ENCODE results near the gene NOL7. TPM values are rescaled to one million over a fixed set of nuclear protein-coding genes. Genes with fewer than 3 reads are reported as not detected.

Gene NOL7
- polyA plus RNA-seq, 1 donor from 2014 or later: 141 TPM

DNA sequence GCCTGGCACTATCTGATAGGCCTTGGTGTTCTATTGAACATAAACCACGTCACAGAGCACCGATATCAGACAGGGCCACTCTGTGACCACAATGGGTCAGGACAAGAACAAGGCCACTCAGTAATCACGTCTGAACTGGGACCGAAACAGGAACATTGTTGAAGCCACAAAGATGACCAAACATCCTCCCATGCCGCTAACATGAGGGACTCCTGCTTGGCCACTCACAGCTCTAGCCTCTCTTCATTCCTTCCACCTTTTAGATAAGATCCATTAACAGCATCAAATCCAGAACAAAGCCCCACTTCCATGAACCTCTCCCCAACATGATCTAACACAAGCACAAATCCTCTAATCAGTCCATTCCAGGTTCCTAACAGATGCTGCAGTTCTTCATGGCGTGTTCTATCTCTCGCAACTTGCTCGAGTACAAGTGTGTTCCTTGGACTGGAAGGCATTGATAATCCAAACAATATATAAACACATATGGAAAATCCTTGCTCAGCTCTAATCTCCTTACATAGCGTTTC, 33.4 kb upstream of the NOL7 start:
- H3K9me3 Mint-ChIP-seq: peaks cover 0 to 3% (median 0%) of the 10 kb centered on the region in 3 donors
- H3K27me3 Mint-ChIP-seq: no peaks in the 10 kb centered on the region
- peaks cover 0 to 2% (median 0%) of the 10 kb centered on the region in 3 donors for H3K4me1 Mint-ChIP-seq
- no peak overlapping the region for H3K4me3 Mint-ChIP-seq
- peak overlapping the region in 1 of 3 donors; percentile 40 for H3K27ac Mint-ChIP-seq
- H3K36me3 Mint-ChIP-seq: peaks cover 7% of the 10 kb centered on the region

DNA sequence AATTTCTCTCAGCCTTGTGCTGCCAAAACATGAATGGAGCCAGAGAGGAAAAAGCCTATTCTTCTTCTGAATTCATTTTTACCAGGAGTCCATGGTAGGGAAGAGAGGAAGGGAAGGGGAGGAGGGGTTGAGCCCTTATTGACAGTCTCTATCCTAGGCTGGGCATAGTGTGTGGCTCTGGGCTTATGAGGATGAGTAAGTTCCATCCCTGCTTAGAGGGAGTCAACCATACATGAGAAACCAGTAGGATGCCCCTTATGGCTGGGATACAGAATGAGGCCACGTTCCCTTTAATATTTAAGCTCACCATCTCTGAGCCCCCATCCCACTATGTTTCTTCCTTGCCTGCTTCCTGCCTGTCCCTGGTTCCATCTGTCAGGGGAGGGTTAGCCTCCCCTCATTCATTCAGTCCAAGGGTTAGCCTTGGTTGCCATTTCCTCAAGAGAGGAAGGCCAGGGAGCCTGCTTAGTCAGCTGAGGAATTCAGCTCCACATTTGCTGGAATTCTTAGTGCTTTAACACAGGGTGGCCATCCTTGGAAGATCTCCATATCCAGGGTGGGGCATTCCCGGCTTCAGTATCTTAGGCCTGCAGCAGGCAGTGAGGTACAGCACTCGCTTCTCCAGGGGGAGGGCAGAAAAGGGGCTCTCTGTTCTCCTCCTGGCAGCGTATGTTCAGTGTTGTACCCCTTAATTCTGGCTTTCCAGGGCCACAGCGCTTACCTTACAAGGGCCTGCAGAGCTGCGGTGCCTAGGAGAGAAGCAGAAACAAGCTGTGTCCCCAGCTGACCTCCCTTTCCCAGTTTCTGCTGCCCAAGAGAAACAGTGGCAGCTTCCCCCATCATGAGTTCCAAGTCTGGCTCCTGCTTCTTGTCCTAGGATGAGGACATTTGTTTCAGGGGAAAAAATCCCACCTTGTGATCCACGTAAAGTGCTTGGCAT, 28.3 kb upstream of the NOL7 start:
- H3K4me1 Mint-ChIP-seq: peaks cover 0 to under 1% (median 0%) of the 10 kb centered on the region in 3 donors
- H3K36me3 Mint-ChIP-seq: peaks cover 4% of the 10 kb centered on the region

DNA sequence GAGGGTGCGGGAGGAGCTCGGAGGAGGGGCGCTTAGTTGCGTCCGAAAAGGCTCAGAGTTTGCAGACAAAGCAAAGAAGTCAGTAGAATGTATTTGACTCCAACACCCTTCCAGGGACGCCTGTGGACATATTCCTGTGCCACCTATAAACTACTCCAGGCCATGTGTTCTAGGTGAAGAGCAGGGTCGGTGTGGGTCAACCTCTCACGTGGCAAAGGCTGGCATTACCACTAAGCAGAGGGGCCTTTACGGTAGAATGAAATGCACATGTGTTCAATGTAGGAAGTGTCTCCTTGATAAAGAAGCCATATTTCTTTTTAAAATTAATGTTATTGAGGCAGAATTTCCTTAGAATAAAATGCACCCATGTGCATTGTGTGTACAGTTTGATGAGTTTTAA, 25.3 kb upstream of the NOL7 start:
- H3K36me3 Mint-ChIP-seq: no peaks in the 10 kb centered on the region

More for the DNA sequence above, 28.3 kb upstream of the NOL7 start:
- H3K27ac Mint-ChIP-seq: no peak overlapping the region
- no peak overlapping the region for H3K4me3 Mint-ChIP-seq
- H3K9me3 Mint-ChIP-seq: no peaks in the 10 kb centered on the region
- H3K27me3 Mint-ChIP-seq: no peaks in the 10 kb centered on the region

DNA sequence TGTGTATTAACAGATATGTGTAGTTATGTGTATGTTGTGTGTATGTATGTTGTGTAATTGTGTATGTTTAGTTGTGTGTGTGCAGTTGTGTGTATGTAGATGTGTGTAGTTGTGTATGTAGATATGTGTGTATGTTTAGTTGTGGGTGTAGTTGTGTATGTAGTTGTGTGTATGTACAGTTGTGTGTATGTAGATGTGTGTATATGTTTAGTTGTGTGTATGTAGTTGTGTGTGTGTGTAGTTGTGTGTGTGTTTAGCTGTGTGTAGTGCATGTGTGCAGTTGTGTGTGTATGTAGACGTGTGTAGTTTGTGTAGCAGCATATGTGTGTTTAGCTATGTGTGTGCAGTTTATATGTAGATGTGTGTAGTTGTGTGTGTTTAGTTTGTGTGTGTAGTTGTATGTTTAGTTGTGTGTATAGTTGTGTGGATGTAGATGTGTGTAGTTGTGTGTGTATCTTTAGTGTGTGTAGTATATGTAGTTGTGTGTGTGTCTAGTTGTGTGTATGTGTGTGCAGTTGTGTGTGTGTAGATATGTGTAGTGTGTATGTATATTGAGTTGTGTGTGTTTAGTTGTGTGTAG, 24.5 kb upstream of the NOL7 start:
- H3K4me1 Mint-ChIP-seq: no peaks in the 10 kb centered on the region
- H3K27ac Mint-ChIP-seq: no peak overlapping the region
- H3K27me3 Mint-ChIP-seq: no peaks in the 10 kb centered on the region
- no peaks in the 10 kb centered on the region for H3K9me3 Mint-ChIP-seq
- no peak overlapping the region for H3K4me3 Mint-ChIP-seq
- H3K36me3 Mint-ChIP-seq: no peaks in the 10 kb centered on the region

More for the DNA sequence above, 25.3 kb upstream of the NOL7 start:
- Mint-ChIP-seq H3K9me3 (no peaks in the 10 kb centered on the region), H3K27me3 (no peaks in the 10 kb centered on the region), H3K27ac (no peak overlapping the region), H3K4me3 (no peak overlapping the region), H3K4me1 (no peaks in the 10 kb centered on the region)

DNA sequence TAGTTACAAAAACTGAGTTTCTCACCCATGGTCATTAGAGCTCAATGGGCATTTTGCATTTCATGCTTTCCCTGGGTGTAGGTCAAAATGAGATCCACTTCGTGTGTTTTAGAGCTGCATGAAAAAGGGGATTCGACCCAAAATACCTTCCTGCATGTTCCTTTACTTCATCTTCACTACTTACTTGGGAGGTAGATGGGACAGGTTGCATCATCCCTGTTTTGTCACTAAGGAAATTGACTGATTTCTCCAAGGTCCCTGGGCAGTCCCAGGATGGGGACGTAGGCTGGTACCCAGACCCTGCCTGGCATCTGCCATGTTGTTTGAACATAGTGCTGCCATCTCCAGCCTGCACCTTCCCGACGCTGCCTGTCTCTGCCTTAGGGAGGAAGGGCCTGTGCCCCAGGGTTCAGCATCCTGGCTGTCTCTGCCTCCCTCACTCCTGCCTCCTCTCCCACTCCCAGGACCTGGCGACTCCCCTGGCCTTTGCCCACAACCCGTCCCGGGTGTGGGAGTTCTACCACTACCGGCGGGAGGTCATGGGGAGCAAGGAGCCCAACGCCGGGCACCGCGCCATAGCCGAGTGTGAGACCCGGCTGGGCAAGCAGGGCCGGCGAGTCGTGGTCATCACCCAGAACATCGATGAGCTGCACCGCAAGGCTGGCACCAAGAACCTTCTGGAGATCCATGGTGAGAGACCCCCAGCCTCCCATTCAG, 23.8 kb upstream of the NOL7 start:
- no peaks in the 10 kb centered on the region for H3K4me1 Mint-ChIP-seq

DNA sequence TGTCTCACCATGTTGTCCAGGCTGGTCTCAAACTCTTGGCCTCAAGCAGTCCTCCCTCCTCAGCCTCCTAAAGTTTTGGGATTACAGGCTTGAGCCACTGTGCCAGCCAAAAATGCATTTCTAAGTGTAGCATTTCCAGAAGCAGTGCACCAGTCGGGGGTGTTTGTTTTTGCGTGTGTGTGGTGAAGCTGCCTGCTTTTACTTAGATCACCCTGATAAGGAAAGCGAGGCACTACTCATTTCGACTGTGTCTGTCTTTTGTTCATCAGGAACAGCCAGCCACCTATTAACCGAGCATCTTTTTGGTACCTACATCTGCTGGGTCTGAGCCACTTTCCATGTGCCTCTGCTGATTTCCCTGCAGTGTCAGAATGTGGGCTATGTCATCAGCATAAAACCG, 22.0 kb upstream of the NOL7 start:
- Mint-ChIP-seq H3K36me3 (peaks cover 4% of the 10 kb centered on the region), H3K4me3 (no peak overlapping the region), H3K9me3 (no peaks in the 10 kb centered on the region), H3K4me1 (no peaks in the 10 kb centered on the region), H3K27ac (no peak overlapping the region), H3K27me3 (no peaks in the 10 kb centered on the region)

More for the DNA sequence above, 23.8 kb upstream of the NOL7 start:
- H3K4me3 Mint-ChIP-seq: no peak overlapping the region
- no peak overlapping the region for H3K27ac Mint-ChIP-seq
- H3K36me3 Mint-ChIP-seq: no peaks in the 10 kb centered on the region
- no peaks in the 10 kb centered on the region for H3K9me3 Mint-ChIP-seq
- no peaks in the 10 kb centered on the region for H3K27me3 Mint-ChIP-seq

DNA sequence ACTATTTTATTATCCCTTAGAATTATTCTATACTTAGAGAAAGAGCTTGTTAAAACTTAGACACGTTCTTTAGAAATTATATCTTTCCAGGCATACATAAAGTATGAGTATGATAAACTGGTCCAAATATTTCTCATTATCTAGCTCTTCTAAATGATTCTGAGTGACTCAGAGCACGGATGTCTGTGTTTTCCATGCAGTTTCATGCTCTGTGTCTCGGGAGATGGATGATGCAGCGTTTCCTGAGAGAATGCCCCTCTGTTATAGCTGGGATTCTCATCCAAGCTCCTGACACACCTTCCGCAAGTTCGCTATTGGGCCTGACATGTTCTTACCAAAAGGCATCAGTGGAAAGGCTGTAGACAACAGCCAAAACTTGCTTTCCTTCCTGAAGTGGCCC, 21.4 kb upstream of the NOL7 start:
- Mint-ChIP-seq H3K36me3 (peaks cover 4% of the 10 kb centered on the region), H3K27ac (no peak overlapping the region), H3K27me3 (no peaks in the 10 kb centered on the region), H3K4me3 (no peak overlapping the region), H3K4me1 (no peaks in the 10 kb centered on the region), H3K9me3 (no peaks in the 10 kb centered on the region)

DNA sequence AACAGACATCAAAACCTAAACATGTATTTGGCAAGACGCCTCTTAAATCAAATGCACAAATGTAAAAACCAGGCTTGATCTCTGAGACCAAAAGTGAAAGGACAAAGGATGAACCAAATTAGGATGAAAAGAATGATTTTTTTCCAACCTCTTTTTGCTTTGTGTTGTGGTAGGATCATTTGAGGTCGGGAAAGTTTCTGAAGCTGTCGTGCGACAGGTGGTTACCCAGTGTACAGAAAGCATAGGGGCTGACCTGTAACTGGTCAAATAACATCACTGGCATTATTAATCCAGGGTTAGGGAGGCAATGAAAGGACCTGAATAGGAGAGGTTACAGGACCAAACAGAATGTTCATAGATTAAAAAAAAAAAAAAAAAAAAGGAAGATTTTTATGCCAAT, 18.1 kb upstream of the NOL7 start:
- Mint-ChIP-seq H3K27ac (no peak overlapping the region), H3K27me3 (no peaks in the 10 kb centered on the region), H3K36me3 (peaks cover 11% of the 10 kb centered on the region), H3K9me3 (no peaks in the 10 kb centered on the region), H3K4me1 (no peaks in the 10 kb centered on the region), H3K4me3 (no peak overlapping the region)

DNA sequence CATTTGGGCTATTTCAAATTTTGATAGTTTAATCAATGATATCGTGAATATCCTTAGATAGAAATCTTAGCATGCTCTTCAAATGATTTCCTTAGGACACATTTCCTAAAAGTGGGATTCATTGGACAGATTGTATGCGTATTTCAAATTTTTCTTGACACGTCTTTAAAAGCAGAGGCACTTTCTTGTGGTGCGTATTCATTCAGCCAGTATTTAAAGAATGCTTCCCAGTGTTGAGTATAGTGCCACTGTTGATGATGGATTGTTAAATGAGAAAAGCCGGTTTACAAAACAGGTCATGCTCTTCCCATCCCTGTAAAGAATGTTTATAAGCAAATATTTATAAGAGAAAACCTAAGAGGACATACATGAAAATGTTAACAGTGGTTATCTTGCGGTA, 15.1 kb upstream of the NOL7 start:
- no peaks in the 10 kb centered on the region for H3K4me1 Mint-ChIP-seq
- peaks cover 16% of the 10 kb centered on the region for H3K36me3 Mint-ChIP-seq

DNA sequence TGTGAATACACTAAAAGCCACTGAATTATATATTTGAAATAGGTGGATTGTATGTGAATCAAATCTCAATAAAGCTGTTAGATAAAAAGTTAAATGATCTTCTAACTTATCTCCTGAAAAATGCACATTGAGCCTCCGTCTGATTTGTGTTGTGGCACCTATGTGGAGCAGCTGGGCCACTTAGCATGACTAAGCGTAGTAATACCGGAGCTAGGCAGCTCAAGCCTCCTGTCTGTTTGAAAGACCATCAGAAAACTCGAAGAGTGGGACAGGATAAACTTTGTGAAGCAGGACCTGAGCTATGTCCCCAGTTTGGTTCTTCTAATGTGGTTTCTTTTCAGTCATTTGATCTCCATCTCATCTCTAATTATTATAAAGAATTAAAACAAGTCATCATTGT, 11.0 kb upstream of the NOL7 start:
- peak overlapping the region in 1 of 3 donors; percentile 87 for H3K27ac Mint-ChIP-seq
- no peaks in the 10 kb centered on the region for H3K4me1 Mint-ChIP-seq
- no peaks in the 10 kb centered on the region for H3K9me3 Mint-ChIP-seq
- peaks cover 11% of the 10 kb centered on the region for H3K36me3 Mint-ChIP-seq
- H3K4me3 Mint-ChIP-seq: no peak overlapping the region
- no peaks in the 10 kb centered on the region for H3K27me3 Mint-ChIP-seq

More for the DNA sequence above, 15.1 kb upstream of the NOL7 start:
- no peak overlapping the region for H3K4me3 Mint-ChIP-seq
- H3K27me3 Mint-ChIP-seq: no peaks in the 10 kb centered on the region
- no peaks in the 10 kb centered on the region for H3K9me3 Mint-ChIP-seq
- H3K27ac Mint-ChIP-seq: no peak overlapping the region

DNA sequence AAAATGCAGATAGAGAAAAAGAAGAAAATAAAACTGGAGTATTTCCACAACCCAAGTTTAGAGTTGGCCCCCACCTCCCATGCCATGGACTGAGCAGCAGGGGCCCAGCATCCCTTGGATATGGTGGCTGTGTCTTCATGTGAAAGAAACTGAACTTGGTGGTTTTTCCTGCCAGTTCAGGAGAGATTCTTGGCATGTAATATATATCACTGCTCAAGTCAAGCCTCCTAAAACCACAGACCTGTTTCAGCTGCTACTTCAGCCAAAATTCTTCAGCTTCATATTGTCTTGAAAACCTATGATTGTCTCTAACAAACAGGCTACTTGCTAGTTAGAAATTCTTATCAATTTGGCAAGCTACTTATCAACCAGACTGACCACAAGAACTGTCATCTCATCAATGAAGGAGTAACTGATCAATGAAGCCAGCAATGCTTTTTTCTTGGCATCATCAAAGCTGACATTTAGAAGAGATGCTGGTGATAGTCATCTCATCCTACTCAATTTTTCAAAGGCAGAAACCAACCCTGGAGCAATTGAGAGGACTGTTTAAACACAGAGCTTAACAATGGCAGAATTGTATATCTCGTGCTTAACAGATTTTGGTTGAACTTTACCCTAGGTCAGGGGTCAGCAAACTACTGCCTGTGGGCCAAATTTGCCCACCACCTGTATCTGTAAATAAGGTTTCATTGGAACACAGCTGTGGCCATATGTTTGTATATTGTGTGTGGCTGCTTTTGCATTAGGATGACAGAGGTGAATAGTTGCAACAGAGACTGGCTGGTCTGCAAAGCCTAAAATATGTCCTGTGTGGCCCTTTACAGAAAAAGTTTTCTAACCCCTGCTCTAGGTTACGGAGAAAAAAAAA, 10.4 kb upstream of the NOL7 start:
- H3K4me1 Mint-ChIP-seq: no peaks in the 10 kb centered on the region
- peaks cover 10% of the 10 kb centered on the region for H3K36me3 Mint-ChIP-seq
- H3K4me3 Mint-ChIP-seq: no peak overlapping the region
- peak overlapping the region in 1 of 3 donors; percentile 87 for H3K27ac Mint-ChIP-seq
- no peaks in the 10 kb centered on the region for H3K27me3 Mint-ChIP-seq
- no peaks in the 10 kb centered on the region for H3K9me3 Mint-ChIP-seq

DNA sequence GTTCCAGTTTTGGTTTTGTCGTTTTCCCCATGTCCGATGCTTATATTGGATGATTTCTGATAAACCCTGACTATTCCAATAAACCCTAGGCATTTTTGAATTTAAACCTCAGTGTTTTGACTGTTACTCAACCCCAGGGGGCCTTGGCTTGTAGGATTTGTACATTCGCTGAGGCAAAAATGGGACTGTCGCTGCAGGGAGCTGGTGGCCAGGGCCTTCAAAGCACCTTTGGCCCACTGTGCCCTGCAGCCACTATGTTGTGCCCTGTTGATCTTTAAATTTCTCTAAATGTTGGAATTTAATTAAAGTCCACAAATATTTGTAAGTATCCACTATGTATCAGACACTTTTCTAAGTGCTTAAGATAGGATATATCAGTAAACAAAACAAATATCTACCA, 9.5 kb upstream of the NOL7 start:
- Mint-ChIP-seq H3K4me3 (no peak overlapping the region), H3K36me3 (peaks cover 10% of the 10 kb centered on the region), H3K27ac (no peak overlapping the region), H3K27me3 (no peaks in the 10 kb centered on the region), H3K9me3 (no peaks in the 10 kb centered on the region), H3K4me1 (no peaks in the 10 kb centered on the region)

DNA sequence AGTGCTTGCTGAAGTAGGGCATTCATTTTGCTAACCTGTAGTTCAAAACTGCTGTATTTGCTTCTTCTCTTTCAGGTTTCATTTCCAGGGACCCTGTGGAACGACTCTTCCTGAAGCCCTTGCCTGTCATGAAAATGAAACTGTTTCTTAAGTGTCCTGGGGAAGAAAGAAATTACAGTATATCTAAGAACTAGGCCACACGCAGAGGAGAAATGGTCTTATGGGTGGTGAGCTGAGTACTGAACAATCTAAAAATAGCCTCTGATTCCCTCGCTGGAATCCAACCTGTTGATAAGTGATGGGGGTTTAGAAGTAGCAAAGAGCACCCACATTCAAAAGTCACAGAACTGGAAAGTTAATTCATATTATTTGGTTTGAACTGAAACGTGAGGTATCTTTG, 3.4 kb upstream of the NOL7 start:
- H3K4me3 Mint-ChIP-seq: peak overlapping the region in 3 of 4 donors; percentile 3 to 37 (median 22)
- H3K9me3 Mint-ChIP-seq: no peaks in the 10 kb centered on the region
- H3K36me3 Mint-ChIP-seq: no peaks in the 10 kb centered on the region
- peaks cover 11 to 29% (median 25%) of the 10 kb centered on the region in 3 donors for H3K4me1 Mint-ChIP-seq
- peak overlapping the region; percentile 0 to 93 (median 40) for H3K27ac Mint-ChIP-seq
- H3K27me3 Mint-ChIP-seq: no peaks in the 10 kb centered on the region

DNA sequence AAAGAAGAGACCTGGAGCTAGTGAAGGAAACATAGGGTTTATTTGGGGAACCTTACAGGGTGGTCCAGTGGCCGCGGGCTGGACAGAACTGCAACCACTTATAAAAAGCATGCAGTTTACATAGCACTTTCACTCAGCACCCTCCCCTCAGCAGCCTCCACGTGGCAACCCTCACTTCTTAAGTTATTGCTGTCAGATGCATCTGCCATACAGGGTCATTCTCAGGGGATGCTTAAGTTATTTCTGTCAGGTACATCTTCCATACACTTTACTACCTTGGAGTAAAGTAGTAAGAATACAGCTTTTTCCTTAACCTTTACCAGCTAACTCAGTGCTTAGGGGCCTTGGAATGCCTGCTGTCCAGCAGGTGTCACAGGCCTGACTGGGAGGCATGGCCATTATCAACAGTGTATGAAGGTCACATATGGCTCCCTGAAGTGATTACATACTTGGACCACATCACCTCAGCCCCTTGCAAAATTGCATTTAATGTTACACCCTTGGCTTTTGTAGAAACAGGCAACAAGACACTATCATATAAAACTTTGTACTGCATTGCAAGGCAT, 2.0 kb upstream of the NOL7 start:
- peaks cover 21 to 37% (median 32%) of the 10 kb centered on the region in 3 donors for H3K4me1 Mint-ChIP-seq
- peaks cover 4% of the 10 kb centered on the region for H3K36me3 Mint-ChIP-seq
- no peaks in the 10 kb centered on the region for H3K9me3 Mint-ChIP-seq
- no peaks in the 10 kb centered on the region for H3K27me3 Mint-ChIP-seq
- peak overlapping the region in 3 of 4 donors; percentile 38 to 98 (median 41) for H3K4me3 Mint-ChIP-seq
- H3K27ac Mint-ChIP-seq: peak overlapping the region in 2 of 3 donors; percentile 93 to 97

Measured in IgD-negative memory B cell (primary cell).